GM21576 (cell line): ENCODE results near the gene PBX1.
A peak's percentile ranks its signal among the peaks of the same experiment; 100 is the strongest.
"Not testable (repeated sequence)": the region's sequence is repeated elsewhere in the genome, so short reads cannot be mapped to it uniquely, and the experiment has no call there.

Experiments used
- ATAC-seq: cut with Tn5 transposase; IDR thresholded peaks from one replicate; pipeline ENCODE4 v1.9.1; 2021; ENCODE audit warnings: mild to moderate bottlenecking, moderate library complexity; ENCODE audit not compliant: unreplicated experiment

Gene PBX1

DNA sequence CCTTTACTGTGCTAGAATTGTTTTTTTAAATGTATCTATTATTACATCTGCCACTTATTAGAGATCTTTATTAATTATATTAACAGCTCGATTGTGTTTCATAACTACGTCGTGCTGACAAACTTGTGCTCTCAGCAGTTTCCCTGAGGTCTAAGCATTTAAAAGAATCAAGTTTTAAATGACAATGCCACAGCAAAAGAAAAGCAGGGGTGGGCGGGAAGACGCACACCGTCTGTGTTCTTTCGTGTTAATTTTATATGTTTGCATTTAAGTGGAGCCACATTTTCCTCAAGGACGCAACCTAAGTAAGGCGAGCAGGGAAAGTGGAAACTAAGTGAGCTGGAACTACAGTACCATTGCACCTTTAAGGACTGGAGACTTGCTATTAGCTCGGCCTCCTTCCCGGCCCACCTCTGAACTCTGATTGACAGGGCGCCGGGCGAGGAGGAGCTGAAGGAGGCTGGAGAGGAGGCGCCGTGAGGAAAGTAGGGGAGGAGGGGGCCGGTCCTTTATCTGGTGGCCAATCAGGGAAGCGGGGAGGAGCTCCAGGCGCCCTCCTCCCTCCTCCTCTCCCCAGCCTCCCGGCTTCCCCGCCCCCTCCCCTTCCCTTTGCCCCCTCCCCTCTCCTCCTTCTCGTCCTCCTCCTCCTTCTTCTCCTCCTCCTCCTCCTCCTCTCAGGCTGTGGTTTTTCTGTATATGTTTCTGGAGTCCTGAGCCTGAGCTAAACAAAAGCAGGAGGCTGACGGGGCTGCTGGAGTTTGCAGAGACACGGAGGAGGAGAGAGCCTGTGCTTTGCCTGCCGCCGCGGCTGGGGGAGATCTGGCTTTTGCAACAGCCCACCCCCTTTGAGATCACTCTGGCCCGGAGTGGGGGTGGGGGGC is at the start of gene PBX1:
Gene PBX1 (plus strand): TSS at position 724 of the 881 bp plus-strand sequence.
- ATAC-seq = peak; percentile 100

DNA sequence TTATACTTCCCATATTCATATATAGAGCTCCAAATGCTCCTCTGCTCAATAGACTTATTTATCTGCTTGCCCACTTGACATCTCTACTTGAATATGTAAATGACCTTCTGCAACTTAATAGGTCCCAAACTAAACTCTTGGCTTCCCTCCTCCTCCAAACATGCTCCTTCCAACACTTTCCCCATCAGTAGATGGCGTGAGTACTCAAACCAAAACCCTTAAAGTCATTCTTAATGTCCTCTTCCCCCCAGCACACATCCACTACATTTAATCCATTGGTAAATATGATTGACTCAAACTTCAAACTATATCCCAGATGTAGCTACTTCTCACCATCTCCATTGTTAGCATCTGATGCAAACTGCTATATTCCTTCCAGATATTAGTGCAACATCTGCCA is 48.5 kb upstream of the PBX1 start:
- no peak for ATAC-seq

DNA sequence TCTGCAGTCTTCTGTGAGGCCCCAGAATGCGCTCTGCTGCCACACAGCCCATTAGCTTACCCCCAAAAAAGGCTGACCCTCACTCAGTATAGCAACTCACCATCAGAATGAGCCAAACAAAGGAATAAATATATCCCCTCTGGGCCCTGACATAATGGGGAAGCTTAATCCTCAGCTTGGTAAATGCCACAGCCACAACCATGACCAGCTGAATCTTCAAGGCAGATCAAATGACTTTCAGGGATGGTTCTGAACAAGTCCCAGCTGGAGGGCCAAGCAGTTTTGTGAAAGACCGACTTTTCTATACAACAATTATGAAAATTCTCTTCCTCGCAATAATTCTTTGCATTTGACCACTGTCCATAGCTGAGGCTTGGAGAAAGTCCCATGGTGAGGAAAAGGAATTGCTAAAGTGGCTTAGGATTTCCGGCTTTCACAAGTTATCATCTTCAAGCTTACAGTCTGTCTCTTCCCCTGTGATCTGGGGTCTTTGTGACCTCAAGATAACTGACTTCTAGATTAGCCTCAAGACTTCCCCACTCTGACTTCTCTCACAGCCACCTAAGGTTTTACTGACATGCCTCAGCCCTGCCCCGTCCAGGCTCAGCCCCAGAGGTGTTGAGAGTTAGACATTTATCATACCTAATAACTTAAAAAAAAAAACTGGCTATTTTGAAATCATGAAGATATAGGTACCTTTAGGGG is 47.8 kb upstream of the PBX1 start:
- no peak for ATAC-seq

DNA sequence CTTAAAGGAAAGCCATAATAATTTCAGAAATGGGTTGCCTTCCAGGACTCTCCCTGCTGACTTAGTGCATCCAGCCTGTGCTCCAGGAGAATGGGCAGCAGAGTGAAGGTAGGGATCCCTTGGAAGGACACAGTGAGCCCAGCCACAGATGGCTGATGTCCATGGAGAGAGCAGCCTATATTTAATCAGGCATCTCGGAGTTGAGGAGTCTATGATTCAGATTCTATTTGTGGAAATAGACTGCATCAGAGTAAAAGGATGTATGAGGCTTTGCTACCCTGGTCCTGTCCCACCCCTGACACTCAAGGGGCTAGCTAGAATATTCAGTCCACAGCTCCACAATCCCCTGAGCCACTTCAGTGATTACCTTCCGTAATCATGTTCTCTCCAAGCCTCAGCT is 43.8 kb upstream of the PBX1 start:
- ATAC-seq = no peak

DNA sequence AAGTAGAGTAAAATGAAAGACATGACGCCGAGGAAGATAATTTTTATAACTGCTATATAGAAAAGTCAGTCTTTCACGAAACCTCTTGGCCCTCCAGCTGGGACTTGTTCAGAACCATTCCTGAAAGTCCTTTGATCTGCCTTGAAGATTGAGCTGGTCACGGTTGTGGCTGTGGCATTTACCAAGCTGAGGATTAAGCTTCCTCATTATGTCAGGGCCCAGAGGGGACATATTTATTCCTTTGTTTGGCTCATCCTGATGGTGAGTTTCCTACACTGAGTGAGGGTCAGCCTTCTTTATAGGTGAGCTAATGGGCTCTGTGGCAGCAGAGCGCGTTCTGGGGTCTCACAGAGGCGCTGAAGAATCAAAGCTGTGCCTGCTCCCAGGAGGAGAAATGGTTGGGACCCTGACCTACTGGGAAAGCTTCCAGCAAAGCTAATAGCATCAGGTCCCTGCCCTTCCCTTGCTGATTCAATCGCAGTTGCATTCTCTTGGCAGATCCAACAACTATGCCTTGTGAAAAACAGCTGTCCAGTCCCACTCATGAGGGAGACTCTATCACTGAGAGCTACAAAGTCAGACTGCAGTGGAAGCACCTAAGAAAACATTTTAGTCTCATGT is 43.2 kb upstream of the PBX1 start:
- no peak for ATAC-seq

DNA sequence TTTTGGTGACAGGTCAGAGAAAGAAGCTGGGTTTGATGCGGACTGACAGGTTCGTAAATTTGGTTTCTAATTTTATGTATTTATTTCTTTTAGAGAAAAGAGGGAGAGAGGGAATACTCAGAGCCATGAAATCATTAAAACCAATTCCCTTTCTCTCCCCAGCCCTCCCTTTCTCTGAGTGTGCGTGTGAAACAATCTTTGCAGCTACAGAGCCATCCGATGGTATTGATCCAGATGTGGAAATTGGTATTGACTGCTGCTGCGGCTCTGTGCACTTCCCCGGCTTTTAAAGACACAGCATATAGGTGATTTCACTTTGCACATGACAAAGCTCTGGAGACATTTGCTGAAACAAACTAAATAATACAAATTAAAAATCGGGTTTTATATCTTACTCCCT is 42.4 kb upstream of the PBX1 start:
- no peak for ATAC-seq

DNA sequence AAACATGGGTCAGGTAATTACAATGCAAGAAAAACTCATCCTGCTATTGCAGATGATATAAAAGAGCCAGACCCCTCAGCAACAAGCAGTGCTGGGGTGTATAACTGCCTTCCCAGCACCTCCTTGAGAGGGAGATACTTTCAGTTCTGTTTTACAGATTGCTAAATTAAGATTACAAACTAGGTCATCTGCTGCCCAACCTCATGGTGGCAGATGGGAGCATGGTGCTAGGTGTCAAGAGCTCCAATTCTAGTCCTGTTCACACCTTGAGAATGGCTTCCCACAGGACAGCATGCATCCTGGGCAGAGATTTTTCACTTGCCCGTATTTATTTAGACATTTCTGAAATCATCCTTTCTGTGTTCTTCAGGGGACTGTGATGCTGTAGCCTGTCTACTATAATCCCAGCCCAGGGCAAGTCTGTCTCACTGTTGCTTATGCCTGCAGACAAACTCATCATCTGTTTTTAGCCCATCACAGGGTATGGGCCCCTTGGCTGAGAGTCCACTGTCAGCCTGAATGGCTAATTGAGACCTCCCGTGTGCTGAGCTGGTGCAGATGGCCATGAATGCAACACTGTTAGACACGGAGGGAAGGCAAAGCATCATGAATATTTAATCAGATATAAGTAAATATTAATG is 40.2 kb upstream of the PBX1 start:
- no peak for ATAC-seq

DNA sequence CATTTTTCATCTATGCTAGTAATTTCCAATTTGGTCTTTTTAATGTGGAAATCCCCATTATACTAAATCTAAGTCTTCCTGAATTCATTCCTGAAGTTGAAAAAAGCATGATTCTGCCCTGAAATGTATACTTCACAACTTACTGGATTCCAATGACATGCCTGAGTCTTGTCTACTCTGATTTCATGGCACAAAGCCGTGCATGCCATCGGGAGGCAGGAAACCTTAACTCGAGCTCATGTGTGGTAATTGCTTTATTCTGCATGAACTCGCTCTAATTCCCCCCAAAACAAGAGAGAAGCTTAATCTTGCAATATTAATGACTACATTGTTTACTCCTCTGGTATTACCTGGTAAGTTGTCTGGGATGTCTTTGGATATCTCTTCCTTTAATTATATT is 39.6 kb upstream of the PBX1 start:
- ATAC-seq = no peak

DNA sequence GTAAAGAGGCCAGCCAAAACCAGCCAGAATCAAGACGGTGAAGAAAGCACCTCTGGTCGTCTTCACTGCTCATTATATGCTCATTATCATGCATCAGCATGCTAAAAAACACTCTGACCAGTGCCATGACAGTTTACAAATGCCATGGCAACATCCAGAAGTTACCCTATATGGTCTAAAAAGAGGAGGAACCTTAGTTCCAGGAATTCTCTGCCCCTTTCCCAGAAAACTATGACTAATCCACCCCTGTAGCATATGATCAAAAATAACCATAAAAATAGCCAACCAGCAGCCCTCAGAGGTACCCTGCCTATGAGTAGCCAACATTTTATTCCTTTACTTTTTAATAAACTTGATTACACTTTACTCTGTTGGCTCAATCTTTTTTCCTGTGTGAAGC is 34.2 kb upstream of the PBX1 start:
- ATAC-seq = no peak

DNA sequence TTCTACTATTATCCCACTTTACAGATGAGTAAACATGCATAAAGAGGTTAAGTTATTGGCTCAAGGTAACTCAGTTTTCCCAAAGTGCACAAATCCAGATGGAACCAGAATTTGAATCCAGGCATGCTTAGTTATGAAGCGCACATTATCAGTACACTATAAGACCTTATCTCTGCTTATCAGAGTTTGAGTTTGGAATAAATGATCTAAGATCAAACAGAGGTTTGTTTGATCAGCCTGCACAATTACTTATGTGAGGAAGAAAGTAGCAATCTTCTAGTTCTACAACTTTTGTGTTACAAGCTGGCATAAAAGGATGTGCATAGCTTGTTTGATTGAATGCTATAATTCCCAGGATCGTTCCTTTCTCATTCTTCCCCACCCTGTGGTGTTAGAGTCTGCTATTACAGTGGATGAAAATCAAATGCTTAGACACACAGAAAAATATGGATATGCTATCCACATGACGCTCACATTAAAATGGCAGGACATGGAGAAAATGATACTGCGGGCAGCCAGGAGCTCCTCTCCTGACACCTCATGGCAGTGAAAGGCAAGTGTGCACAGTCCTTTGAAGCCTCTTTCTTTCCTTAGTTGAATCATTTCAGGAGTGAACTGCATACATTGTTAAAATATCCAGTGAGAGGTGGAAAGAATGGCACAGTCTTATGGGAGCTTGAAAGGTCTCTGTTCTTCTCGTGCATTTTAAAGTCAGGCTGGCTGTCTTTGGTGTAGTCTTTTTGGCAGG is 23.9 kb upstream of the PBX1 start:
- ATAC-seq = no peak

DNA sequence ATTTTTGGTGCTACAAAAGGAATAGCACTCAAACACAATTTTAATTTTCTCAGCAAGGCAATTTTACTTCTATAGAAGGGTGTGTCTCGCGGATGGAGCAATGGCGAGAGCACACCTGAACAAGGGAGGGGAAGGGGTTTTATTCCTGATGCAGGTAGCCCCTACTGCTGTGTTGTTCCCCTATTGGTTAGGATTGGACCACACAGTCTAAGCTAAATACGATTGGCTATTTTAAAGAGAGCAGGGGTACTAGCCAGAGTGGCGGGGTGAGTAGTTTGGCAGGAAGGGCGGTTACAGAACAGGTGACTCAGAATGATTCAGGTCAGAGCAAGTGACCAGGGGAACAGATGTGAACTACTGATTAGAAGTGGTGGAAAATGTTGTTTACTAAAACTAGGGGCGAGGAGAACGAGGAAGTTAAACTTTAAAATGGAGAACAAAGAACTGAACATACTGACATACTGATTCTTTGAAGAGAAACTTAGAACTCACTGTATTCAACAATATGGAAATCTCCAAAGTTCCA is 6.5 kb upstream of the PBX1 start:
- not testable (repeated sequence) for ATAC-seq

DNA sequence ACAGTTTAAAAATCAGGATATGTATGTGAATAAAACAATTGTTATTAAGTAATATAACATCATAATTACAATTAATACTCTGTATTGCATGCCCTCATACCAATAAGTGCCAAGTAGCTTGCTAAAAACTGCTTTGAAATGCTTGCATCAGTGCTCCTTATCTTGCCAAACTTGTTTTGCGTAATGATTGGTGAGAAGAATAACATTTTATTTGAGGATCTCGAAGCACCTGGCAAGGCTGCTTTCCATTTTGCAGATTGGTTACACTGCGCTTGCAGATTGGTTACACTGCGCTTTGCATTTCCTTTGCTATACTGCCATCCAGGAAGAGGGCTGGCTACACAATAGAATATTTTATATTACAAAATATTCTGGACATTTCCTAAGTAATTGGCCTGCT is 1.7 kb upstream of the PBX1 start:
- ATAC-seq = no peak

DNA sequence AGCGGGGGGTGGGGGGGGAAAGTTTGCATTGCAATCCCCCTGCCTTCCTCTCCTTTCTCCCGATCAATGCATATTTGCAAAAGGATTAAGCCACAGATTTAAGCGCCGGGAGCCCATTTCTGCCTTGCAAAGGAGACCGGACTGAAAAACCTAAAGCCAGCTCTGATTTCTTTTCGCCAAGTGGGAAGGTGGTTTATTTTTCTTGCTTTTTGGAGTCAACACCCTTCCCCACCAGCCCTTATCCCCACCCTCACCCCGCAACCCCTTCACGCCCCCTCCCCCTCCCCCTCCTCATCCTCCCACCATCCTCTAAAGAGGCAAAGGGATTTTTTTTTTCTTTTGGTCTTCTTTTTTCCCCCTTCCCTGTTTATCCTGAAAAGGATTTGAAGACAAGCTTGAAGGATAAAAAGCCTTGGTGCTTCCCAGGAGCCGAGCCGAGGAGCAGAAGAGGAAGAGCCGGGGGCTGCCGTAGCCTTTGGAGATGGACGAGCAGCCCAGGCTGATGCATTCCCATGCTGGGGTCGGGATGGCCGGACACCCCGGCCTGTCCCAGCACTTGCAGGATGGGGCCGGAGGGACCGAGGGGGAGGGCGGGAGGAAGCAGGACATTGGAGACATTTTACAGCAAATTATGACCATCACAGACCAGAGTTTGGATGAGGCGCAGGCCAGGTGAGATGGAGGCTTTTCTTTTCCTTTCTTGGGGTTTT is 513 bp downstream of the PBX1 start:
- ATAC-seq = no peak

DNA sequence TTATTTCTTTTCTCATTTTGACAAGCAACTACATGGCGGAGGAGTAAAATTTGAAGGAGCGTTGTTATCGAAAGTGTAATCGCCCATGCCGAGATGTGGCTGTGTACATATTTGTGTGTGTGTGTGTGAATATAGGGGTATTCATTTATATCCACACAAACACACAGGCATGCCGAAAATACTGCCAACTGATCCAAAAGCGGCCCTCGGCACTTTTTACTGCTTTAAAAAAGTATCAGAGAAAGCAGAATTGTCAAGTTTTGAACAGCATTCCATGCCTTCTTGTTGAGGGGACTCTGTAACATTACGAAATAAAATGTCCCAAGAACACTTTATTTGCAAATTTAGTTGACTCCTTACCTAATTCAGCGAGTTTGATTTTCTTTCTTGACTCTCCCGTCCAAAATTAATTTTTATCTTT is 1.1 kb downstream of the PBX1 start:
- no peak for ATAC-seq

DNA sequence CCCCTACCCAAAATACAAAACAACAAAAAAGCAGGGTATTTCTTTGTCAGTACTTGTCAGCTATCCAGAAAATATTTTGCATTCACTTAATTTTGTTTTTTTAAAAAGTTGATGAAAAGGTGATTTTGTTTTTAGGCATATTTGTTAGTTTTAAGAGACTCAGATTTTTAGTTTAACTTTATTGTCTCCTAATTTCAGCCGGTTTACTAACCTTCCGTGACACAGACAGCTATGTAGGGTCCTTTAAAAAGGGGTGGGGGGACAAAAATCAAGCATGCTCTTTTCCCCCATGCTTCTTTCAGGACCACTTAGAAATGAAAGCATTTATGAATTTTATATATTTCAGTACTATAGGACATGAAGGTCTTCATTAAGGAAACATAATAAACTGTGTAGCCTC is 1.6 kb downstream of the PBX1 start:
- no peak for ATAC-seq

DNA sequence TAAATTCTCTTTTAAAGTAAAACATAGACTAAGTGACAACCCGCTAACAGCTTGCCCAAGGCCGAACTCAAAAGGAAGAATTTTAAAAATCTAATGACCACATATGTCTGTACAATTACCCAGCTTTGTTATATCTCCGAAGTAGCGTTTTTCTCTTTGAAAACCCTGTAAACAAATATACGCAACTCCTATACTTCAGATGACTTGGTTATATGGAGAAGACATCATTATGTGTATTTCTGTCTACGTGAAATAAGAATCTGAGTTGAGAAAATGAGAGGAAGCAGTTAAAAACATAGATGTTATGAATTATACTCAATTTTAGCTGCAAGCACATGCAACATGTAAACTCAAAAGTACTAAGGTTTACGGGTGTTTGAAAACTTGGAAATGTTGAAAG is 2.0 kb downstream of the PBX1 start:
- ATAC-seq = no peak

DNA sequence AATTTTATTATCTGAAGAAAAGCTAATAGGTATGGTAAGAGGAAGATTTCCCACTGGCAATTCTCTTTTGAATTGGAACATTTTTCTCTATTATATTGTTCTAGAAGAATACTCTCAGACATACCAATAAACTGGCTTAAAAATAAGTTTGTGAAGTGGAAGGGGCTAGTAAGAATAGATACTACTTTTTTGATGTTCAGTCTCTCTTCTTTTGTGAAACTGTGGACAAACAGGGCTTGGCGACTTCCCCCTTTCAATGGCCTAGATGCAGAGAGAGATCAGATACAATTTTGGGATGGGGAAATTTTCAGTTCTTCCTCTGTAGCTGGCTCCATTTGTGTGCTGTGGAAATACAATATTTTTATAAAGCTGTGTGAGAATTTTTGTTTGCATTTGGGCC is 2.5 kb downstream of the PBX1 start:
- no peak for ATAC-seq

DNA sequence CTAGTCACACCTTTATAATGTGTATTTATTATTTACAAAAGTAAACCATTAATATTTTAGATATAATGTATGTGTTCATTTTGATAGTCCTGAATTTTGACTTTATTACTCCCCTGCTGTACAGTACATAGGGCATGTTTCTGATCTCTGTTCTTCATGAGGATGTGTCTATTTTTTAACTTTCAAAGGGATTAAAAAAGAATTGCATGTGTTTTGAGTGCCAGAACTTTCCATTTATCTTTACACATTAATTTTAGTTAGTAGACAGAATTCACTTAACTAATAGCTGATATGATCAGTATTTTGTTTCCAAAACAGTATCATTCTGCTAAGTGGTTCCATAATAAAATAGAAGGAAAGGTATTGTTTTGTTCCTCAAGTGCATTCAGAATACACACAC is 3.1 kb downstream of the PBX1 start:
- ATAC-seq = no peak

DNA sequence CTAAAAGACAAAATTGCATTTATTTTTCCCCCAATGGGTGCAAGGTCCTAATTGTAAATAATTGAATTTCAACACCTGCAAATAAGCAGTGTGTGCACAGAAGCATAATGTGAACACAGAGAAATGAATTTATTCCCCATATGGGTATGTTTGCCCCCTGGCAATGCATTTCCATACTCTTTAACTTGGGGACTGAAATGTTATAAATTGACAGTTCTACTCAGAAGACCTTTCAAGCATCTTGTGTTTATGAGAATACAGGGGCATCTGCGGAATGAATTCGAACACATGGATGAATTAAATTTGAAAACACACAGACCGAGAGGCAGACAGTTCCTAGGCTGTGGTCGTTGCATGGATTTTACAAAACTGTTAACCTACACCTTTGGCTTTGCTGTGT is 3.5 kb downstream of the PBX1 start:
- ATAC-seq = no peak

DNA sequence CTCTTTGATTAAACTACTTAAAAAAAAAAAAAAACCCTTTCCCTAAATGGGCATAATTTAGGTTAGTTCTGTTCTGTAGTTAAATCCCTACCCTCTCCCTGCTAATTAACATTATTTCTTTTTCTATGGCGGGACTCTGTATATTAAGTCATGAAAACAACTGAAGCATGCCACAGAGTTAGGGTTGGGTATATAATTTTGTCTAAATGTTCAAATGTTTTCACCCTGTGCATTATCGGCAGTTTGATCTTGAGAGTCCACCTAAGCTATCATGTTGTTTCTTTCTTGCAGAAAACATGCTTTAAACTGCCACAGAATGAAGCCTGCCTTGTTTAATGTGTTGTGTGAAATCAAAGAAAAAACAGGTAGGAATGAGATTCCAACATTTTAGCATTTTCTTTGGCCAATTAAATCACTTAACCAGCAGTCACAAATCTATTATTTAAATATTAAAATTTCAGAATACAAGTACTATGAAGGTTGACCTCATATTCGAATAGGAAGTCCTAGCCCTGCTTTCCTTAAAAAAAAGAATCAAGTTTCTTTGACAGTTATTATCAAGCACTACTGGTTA is 4.0 kb downstream of the PBX1 start:
- ATAC-seq = no peak
